Right renal pelvis (tissue), 4 donors: ENCODE measurements around the gene PLAAT4. TPM values are rescaled to one million over a fixed set of nuclear protein-coding genes. Genes with fewer than 3 reads are reported as not detected.
A peak's percentile ranks its signal among the peaks of the same experiment; 100 is the strongest.

Source experiments
- DNase-seq, 4 donors: peaks; one replicate each; pipeline ENCODE4 v3.0.0-alpha.2; 2013; ENCODE audit warnings: low read depth in 4 of 4, low spot score in 3 of 4, missing footprints in 1 of 4
- polyA plus RNA-seq, 4 donors: library from polyadenylated mRNA; unstranded; fragments of 120-200 nt; gene quantifications; one replicate each; pipeline ENCODE4 v1.2.1, GENCODE V29; 2013; ENCODE audit not compliant: insufficient read length in 4 of 4

PLAAT4 gene
- 10 to 100 TPM; 10.0 to 11.9 (median 11.0) TPM for polyA plus RNA-seq

- DNase-seq = peak in 1 of 4 donors; percentile 36
Measured at GRCh38 chr11:63536669-63537292, at the start of gene PLAAT4. TSS of gene PLAAT4 (plus strand) at chr11:63536808. CDS start at chr11:63536869, 61 bp downstream.

- DNase-seq = no peak
Measured at GRCh38 chr11:63488789-63489188, 47.8 kb upstream of the PLAAT4 start.

GRCh38 chr11:63489879-63490278 lies 46.7 kb upstream of the PLAAT4 start:
- no peak for DNase-seq

GRCh38 chr11:63490551-63491239 lies 45.9 kb upstream of the PLAAT4 start, which contains the start of gene PLAAT5:
TSS of gene PLAAT5 (minus strand) at chr11:63491167. CDS start at chr11:63491034, 133 bp downstream.
- DNase-seq = peak in 1 of 4 donors; percentile 32

- DNase-seq = no peak
Measured at GRCh38 chr11:63491240-63491587, 45.4 kb upstream of the PLAAT4 start.

GRCh38 chr11:63491636-63492372 lies 44.8 kb upstream of the PLAAT4 start:
- DNase-seq = no peak

GRCh38 chr11:63492441-63492840 lies 44.2 kb upstream of the PLAAT4 start:
- no peak for DNase-seq

GRCh38 chr11:63493127-63493526 lies 43.5 kb upstream of the PLAAT4 start:
- DNase-seq = no peak

- DNase-seq = no peak
Measured at GRCh38 chr11:63494975-63495374, 41.6 kb upstream of the PLAAT4 start.

- no peak for DNase-seq
Measured at GRCh38 chr11:63499874-63500273, 36.7 kb upstream of the PLAAT4 start.

GRCh38 chr11:63501236-63501635 lies 35.4 kb upstream of the PLAAT4 start:
- no peak for DNase-seq

- DNase-seq = no peak
Measured at GRCh38 chr11:63502252-63502820, 34.3 kb upstream of the PLAAT4 start.

- no peak for DNase-seq
Measured at GRCh38 chr11:63503492-63503891, 33.1 kb upstream of the PLAAT4 start.

GRCh38 chr11:63504054-63504453 lies 32.6 kb upstream of the PLAAT4 start:
- no peak for DNase-seq

GRCh38 chr11:63504933-63505586 lies 31.5 kb upstream of the PLAAT4 start:
- DNase-seq = no peak

- no peak for DNase-seq
Measured at GRCh38 chr11:63505857-63506528, 30.6 kb upstream of the PLAAT4 start, which contains the start of gene LGALS12. TSS of gene LGALS12 (plus strand) at chr11:63506084. CDS start at chr11:63506459, 375 bp downstream.

- no peak for DNase-seq
Measured at GRCh38 chr11:63506876-63507275, 29.7 kb upstream of the PLAAT4 start.

- DNase-seq = no peak
Measured at GRCh38 chr11:63507511-63507910, 29.1 kb upstream of the PLAAT4 start.

GRCh38 chr11:63508009-63508408 lies 28.6 kb upstream of the PLAAT4 start:
- no peak for DNase-seq

- DNase-seq = no peak
Measured at GRCh38 chr11:63508745-63509144, 27.9 kb upstream of the PLAAT4 start.
